Common myeloid progenitor, CD34-positive (primary cell): Measurements from ENCODE around the gene TXNL4A.

Source experiments
- CTCF ChIA-PET: fragments of 350-600 bp; sonication (Branson Sonifier 250); formaldehyde crosslinking; loops from one replicate; lab custom pipeline; 2021; ENCODE audit warnings: antibody characterized with exemption; lab: Charles Lee
- POLR2A ChIA-PET: fragments of 350-600 bp; sonication (Branson Sonifier 250); formaldehyde crosslinking; loops from one replicate; lab custom pipeline; 2021; ENCODE audit warnings: antibody characterized with exemption; lab: Charles Lee
- DNase-seq, 3 donors: peaks; one replicate each; pipeline versions ENCODE4 v3.0.0 to v3.0.0-alpha.2; 2013
- H3K27ac ChIP-seq, 2 experiments: 1 replicate in 1 of 2; 2 replicates in 1 of 2; pipeline ENCODE4 v1.7.0; 2013; ENCODE audit warnings: inconsistent platforms in 2 of 2, low read length in 2 of 2, mild to moderate bottlenecking in 2 of 2, low read depth in 1 of 2, moderate library complexity in 1 of 2; ENCODE audit not compliant: severe bottlenecking in 2 of 2, insufficient read depth in 1 of 2, poor library complexity in 1 of 2
- H3K27me3 ChIP-seq, 5 experiments: replicated peaks in 2 of 5; 1 replicate in 3 of 5; 2 replicates in 2 of 5; pipeline versions ENCODE4 v1.6.1 to v1.7.0; 2013; ENCODE audit warnings: low read length in 4 of 5, mild to moderate bottlenecking in 2 of 5, moderate library complexity in 2 of 5, inconsistent platforms in 1 of 5; ENCODE audit not compliant: insufficient read depth in 5 of 5, control insufficient read depth in 4 of 5
- H3K36me3 ChIP-seq, 4 experiments: 1 replicate in 2 of 4; 2 replicates in 2 of 4; pipeline versions ENCODE4 v1.6.1 to v1.7.0; 2013; ENCODE audit warnings: low read length in 3 of 4, control low read depth in 1 of 4, mild to moderate bottlenecking in 1 of 4; ENCODE audit not compliant: control insufficient read depth in 4 of 4, insufficient read depth in 4 of 4
- H3K4me1 ChIP-seq, 4 experiments: 1 replicate in 3 of 4; 2 replicates in 1 of 4; pipeline versions ENCODE4 v1.6.1 to v1.7.1; 2013; ENCODE audit warnings: low read length in 3 of 4, mild to moderate bottlenecking in 3 of 4, control low read depth in 1 of 4, inconsistent platforms in 1 of 4, moderate library complexity in 1 of 4; ENCODE audit not compliant: control insufficient read depth in 4 of 4, insufficient read depth in 4 of 4; ENCODE audit errors: control extremely low read depth in 1 of 4
- H3K4me3 ChIP-seq, 7 experiments: 1 replicate in 4 of 7; 2 replicates in 3 of 7; pipeline versions ENCODE4 v1.5.1 to v1.7.0; 2013; ENCODE audit warnings: mild to moderate bottlenecking in 7 of 7, low read length in 6 of 7, moderate library complexity in 6 of 7, inconsistent platforms in 2 of 7, low read depth in 2 of 7, control low read depth in 1 of 7; ENCODE audit not compliant: insufficient read depth in 4 of 7, control insufficient read depth in 1 of 7; ENCODE audit errors: extremely low read depth in 1 of 7
- H3K9me3 ChIP-seq, 5 experiments: 1 replicate in 4 of 5; 2 replicates in 1 of 5; pipeline versions ENCODE4 v1.6.1 to v1.7.1; 2013; ENCODE audit warnings: low read length in 4 of 5, mild to moderate bottlenecking in 2 of 5, inconsistent platforms in 1 of 5, low read depth in 1 of 5, moderate library complexity in 1 of 5; ENCODE audit not compliant: control insufficient read depth in 4 of 5, insufficient read depth in 2 of 5; ENCODE audit errors: control extremely low read depth in 1 of 5
- WGBS: methylation state at CpG from one replicate; pipeline ENCODE4 v1.1.5; 2013; ENCODE audit not compliant: insufficient coverage; 5-methylcytosine and 5-hydroxymethylcytosine counted together

Gene TXNL4A

DNA sequence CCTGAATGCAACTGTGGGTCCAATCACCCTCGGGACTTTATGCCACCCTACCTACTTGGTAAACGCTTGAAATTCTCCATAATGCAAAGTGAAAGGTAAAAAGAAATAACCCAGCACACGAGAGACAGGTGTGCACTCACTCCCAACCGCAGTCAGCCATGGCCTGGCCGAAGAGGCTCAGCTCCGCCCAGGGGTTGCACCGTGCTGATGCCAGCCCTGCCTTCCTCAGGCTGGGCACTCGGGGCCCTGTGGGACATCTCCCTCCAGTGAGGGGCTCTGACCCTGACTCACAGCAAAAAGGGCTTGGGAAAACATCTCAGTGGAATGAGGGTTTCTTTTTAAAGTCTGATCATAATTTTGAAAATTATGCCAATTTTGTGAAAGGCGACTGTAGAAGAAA, 50.2 kb downstream of the TXNL4A start:
- ChIA-PET CTCF (interaction anchor here (3.0 kb wide), 1 partner anchor 12 kb away, joined by 9 read pairs; no protein-coding TSS in a partner anchor), POLR2A (no interaction called here)
- DNase-seq: no peak
- H3K36me3 ChIP-seq: peaks cover 50 to 96% (median 84%) of the 10 kb centered on the region in 4 experiments
- no peak overlapping the region for H3K27ac ChIP-seq
- peaks cover 0 to 47% (median 33%) of the 10 kb centered on the region in 5 experiments for H3K9me3 ChIP-seq
- H3K27me3 ChIP-seq: no peaks in the 10 kb centered on the region
- 98% methylated on average over 9 of the region's 9 CpGs for WGBS
- H3K4me3 ChIP-seq: no peak overlapping the region
- peaks cover 0 to 4% (median 0%) of the 10 kb centered on the region in 4 experiments for H3K4me1 ChIP-seq

DNA sequence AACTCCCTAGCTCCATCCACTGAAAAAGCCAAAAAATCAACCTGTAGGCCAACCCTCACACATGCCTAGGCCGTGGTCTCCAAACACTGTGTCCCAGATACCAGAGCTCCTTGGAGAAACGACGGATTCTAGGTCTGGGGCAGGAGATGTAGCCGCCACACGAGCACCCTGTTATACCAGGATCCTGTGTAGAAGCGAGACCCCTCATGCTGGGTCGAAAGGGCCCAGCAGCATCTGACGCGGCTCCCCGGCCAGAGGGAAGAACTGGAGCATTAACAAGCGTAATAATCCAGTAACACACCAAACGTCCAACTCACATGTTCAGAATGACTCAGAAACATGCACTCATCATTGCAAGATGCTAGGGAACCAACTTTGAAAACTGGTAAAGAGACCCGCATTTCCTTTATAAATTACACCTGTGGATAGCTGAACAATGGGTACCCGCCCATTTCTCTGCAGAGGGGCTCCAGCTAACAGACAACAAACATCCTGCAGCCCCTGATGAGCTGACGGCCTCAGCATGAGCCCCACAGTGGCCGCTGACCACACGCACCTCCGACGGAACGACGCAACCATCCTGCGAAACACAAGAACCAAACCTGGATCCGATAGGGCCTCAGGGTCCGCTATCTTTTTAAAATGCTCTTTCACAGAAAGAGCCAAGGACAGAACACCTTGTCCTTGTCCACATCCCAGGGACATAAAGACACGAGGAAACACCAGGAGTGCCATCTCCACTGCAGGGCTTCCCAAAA, 51.1 kb downstream of the TXNL4A start:
- Histone ChIP-seq H3K36me3 (peaks cover 47 to 90% (median 75%) of the 10 kb centered on the region in 4 experiments), H3K9me3 (peaks cover 2 to 56% (median 33%) of the 10 kb centered on the region in 5 experiments), H3K4me1 (peaks cover 0 to 4% (median 0%) of the 10 kb centered on the region in 4 experiments), H3K27ac (no peak overlapping the region), H3K4me3 (peak overlapping the region in 1 of 7 experiments; percentile 36), H3K27me3 (no peaks in the 10 kb centered on the region)
- DNase-seq: no peak
- POLR2A ChIA-PET: no interaction called here
- whole genome bisulfite sequencing: 93% methylated on average over 25 of the region's 25 CpGs
- CTCF ChIA-PET: interaction anchor here (1.0 to 1.4 kb wide), 2 partner anchors 9 to 31 kb away, joined by 3 read pairs; no protein-coding TSS in a partner anchor

DNA sequence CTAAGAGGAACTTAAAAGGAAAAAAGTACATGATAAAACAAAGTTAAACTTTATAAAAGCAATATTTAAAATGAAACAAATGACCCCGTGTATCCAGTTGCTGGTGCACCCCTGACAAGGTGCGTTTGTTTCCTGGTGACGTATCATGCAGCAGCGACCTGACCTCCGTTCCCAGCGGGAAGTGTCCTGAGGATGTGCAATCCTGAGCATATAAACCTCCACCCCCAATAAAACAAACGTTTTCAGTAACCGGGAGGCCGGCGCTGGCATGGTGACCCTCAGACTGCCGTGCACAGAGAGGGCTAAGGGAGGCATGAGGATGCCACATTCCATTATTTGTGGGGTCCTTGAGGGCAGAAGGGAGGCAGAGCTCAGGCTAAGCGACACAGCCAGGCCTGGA, 51.7 kb downstream of the TXNL4A start:
- POLR2A ChIA-PET: no interaction called here
- Histone ChIP-seq H3K27ac (no peak overlapping the region), H3K36me3 (peaks cover 44 to 89% (median 69%) of the 10 kb centered on the region in 4 experiments), H3K4me1 (peaks cover 0 to 4% (median 0%) of the 10 kb centered on the region in 4 experiments), H3K4me3 (no peak overlapping the region), H3K27me3 (no peaks in the 10 kb centered on the region), H3K9me3 (peaks cover 2 to 61% (median 33%) of the 10 kb centered on the region in 5 experiments)
- CTCF ChIA-PET: interaction anchor here (1.4 kb wide), 1 partner anchor 31 kb away, joined by 3 read pairs; no protein-coding TSS in a partner anchor
- 98% methylated on average over 6 of the region's 12 CpGs for WGBS
- no peak for DNase-seq

DNA sequence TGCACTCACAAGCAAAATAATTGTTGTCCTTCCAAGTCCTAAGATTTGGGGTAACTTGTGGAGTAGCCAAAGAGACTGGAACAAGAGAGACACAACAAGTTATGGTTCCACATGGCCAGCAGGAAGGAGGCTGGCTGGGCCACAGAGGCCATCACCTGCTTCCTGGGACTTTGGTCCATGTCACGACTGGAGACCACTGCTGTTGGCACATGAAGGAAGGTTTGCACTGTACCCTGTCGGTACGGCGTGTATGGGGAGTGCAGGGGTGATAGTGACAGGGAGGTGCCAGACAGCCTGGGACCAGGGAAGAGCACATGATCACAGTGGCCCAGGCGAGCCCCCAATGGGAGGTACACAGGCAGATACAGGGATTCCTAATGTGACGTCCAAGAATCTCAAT, 52.4 kb downstream of the TXNL4A start:
- no peak overlapping the region for H3K4me3 ChIP-seq
- peaks cover 0 to 4% (median 0%) of the 10 kb centered on the region in 4 experiments for H3K4me1 ChIP-seq
- peaks cover 4 to 68% (median 33%) of the 10 kb centered on the region in 5 experiments for H3K9me3 ChIP-seq
- H3K27ac ChIP-seq: no peak overlapping the region
- H3K27me3 ChIP-seq: no peaks in the 10 kb centered on the region
- 98% methylated on average over 6 of the region's 6 CpGs for WGBS
- POLR2A ChIA-PET: no interaction called here
- H3K36me3 ChIP-seq: peaks cover 41 to 88% (median 66%) of the 10 kb centered on the region in 4 experiments
- CTCF ChIA-PET: no interaction called here
- DNase-seq: no peak

GRCh38 chr18:79935499-79935898, 52.9 kb downstream of the TXNL4A start:
- 100% methylated on average over 3 of the region's 3 CpGs for WGBS
- DNase-seq: peak in 1 of 3 donors; percentile 40
- Histone ChIP-seq H3K9me3 (peaks cover 4 to 69% (median 33%) of the 10 kb centered on the region in 5 experiments), H3K27me3 (no peaks in the 10 kb centered on the region), H3K27ac (no peak overlapping the region), H3K4me3 (no peak overlapping the region), H3K4me1 (peaks cover 0 to 4% (median 0%) of the 10 kb centered on the region in 4 experiments), H3K36me3 (peaks cover 41 to 87% (median 63%) of the 10 kb centered on the region in 4 experiments)
- CTCF ChIA-PET: interaction anchor here (1.2 kb wide), 2 partner anchors 22 kb away, joined by 3 read pairs; no protein-coding TSS in a partner anchor
- POLR2A ChIA-PET: interaction anchor here (0.6 kb wide), 1 partner anchor 11 kb away, joined by 4 read pairs; no protein-coding TSS in a partner anchor

GRCh38 chr18:79935098-79935480, 53.3 kb downstream of the TXNL4A start:
- Histone ChIP-seq H3K9me3 (peaks cover 4 to 71% (median 34%) of the 10 kb centered on the region in 5 experiments), H3K4me3 (no peak overlapping the region), H3K4me1 (peaks cover 0 to 4% (median 0%) of the 10 kb centered on the region in 4 experiments), H3K36me3 (peaks cover 37 to 83% (median 60%) of the 10 kb centered on the region in 4 experiments), H3K27me3 (no peaks in the 10 kb centered on the region), H3K27ac (no peak overlapping the region)
- no peak for DNase-seq
- CTCF ChIA-PET: interaction anchor here (1.2 kb wide), 2 partner anchors 22 to 23 kb away, joined by 3 read pairs; no protein-coding TSS in a partner anchor
- POLR2A ChIA-PET: interaction anchor here (0.6 kb wide), 1 partner anchor 11 kb away, joined by 4 read pairs; no protein-coding TSS in a partner anchor
- 88% methylated on average over 1 of the region's 5 CpGs for WGBS
